HG03442 (cell line): ENCODE data around the gene STK4.

Experiments used
- ATAC-seq: cut with Tn5 transposase; IDR thresholded peaks from one replicate; pipeline ENCODE4 v1.9.1; 2021; ENCODE audit warnings: mild to moderate bottlenecking, moderate library complexity; ENCODE audit not compliant: unreplicated experiment

The STK4 gene

DNA sequence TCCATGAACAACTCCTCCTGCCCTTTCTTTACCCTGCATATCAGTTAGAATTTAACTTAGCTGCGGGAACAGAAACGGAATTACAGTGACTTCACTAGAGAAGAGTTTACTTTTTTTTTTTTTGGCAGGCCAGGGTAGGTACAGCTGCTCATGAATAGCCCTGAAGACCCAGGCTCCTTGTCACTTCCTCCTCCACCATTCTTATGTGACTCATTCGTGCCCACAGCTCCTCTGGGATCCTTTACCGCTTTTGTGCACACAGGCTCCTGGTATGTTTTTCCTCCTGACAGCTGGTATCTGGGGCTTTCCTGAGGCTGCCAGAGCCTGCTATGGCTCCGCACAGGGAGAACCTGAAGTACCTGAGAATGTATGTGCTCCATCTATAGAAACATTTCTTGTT lies 138.5 kb downstream of the STK4 start:
- ATAC-seq = no peak

DNA sequence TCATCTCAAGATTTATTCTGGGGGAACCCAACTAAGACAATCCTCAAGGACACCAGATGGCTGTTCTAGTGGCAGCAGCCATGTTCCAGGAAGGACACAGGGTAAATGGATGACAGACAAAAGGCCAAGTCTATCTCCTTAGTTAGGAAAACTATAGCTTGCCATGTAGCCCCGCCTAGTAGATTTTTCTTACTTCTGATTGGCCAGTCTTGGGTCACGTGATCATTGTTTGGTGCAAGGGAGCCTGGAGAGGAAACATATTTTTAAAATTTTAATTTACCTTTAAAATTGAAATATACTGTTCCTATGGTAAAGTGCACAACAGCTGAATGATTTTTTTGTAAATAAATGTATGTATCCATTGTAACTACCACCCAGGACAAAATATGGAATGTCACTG lies 139.0 kb downstream of the STK4 start:
- ATAC-seq = no peak

DNA sequence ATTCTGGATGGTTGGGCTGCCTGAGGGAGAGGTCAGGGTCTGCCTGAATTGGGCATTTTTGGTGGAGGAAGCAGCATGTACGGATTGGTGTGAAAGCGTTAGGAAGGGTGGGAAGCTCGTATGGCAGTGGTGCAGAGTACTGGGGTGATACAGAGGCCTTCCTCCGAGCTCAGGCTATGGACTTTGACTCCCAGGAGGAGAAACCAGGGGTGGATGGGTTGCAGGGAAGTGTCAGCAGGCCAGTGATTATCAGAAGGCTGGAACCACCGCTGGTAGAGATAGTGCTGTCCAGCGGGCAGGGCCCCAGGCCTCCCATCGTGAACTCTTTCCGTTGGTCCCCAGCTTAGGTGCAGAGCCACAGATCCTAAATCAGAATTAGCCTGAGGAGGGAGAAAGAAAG lies 143.3 kb downstream of the STK4 start:
- no peak for ATAC-seq

DNA sequence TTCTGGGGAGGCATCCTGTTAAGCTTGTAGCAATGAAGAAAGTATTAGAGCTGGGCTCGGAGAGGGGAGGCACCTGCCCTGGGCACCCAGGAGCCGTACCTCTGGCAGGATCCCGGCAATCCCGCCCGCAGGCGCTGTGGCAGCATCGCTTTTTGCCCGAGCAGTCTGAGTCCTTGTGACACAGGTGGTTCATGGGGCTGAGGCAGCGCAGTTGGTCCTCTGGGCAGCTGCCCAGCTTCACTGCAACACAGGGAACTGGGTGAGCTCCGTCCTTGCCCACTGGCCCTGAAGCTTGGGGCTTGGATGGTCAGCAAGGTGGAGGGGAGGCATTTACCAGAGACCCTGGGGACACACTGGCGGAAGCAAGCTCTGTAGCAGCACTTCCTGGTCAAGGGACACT lies 144.0 kb downstream of the STK4 start:
- ATAC-seq = no peak

DNA sequence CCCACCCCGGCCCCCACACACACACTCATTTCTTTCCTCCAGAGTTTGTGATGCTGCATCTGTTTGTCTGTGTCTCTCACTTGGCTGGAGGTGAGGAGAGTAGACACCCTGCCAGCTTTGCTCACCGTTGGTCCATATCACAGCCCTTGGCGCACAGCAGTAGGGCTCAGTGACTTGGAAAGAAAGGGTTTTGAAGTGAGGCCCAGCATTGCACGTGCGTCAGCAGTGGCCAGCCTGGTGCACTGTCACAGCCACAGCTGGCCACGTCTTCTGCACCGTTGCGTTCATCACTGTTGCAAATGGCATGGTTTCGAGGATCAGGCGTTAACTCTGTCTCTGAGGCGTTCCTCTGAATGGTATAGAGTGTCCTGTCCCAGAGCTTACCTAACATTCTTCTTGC lies 145.0 kb downstream of the STK4 start:
- ATAC-seq = no peak

DNA sequence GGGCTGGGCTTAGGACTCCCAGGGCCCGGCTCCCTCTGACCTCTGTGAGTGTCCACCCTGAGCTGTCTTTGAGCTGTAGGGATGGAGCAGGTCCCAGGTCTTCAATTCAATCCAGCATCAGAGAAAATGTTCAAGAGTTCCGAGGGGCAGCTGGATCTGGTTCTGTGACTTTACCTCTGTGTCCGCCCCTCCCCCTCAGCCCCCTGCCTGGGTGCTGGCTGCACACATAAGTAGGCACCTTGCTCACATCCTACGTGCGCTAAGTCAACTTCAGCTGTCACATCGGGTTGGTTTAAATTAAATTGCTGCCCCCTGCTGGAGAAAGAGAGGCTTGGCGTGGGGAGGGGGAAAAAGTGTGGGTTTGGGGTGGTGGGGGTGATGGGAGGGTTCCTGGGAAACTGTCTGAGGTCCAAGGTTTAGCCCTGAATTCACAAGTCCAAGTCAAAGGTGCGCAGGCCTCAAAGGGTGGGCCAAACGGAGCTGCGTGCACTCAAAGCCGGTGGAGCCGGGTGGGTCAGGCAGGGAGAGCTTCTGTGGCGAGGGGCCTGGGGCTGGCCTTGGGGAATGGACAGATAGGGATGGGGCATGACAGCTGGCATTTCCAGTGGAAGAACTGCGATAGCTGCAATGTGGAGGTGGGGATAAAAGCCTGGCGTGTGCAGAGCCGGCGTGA lies 145.6 kb downstream of the STK4 start:
- no peak for ATAC-seq

DNA sequence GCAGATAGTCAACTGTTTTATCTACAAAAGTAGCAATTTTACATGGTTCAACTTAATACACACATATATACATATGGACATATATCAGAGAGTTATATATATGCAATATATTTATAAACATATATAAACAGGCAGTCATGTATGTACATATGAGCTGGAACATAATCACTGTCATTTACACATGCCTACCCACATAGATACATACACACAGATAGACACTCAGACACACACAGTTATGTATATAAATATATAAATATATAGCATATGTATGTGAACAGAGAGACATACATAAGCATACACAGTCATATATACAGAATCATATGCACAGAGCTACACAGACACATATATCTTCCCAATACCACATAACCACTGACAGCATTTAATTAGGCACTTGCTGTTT lies 146.4 kb downstream of the STK4 start:
- no peak for ATAC-seq

DNA sequence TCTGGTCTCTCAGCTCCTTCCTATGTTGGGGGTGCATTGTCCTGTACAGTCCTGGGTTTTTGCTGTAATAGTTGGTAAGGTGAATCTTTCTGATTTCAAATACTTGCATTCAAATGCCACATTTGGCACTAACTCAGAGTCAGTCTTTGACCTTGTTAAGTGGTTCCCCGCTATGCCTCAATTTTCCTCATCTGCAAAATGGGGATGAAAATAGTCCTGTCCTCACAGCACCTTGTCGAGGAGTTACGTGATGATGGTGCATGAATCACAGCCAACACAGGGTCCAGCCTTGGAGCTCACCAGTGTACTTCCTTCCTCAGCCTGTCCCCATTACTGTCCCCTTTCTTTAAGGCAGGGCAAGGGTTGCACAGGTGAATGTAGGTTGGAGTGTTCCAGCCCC lies 147.6 kb downstream of the STK4 start:
- ATAC-seq = no peak

DNA sequence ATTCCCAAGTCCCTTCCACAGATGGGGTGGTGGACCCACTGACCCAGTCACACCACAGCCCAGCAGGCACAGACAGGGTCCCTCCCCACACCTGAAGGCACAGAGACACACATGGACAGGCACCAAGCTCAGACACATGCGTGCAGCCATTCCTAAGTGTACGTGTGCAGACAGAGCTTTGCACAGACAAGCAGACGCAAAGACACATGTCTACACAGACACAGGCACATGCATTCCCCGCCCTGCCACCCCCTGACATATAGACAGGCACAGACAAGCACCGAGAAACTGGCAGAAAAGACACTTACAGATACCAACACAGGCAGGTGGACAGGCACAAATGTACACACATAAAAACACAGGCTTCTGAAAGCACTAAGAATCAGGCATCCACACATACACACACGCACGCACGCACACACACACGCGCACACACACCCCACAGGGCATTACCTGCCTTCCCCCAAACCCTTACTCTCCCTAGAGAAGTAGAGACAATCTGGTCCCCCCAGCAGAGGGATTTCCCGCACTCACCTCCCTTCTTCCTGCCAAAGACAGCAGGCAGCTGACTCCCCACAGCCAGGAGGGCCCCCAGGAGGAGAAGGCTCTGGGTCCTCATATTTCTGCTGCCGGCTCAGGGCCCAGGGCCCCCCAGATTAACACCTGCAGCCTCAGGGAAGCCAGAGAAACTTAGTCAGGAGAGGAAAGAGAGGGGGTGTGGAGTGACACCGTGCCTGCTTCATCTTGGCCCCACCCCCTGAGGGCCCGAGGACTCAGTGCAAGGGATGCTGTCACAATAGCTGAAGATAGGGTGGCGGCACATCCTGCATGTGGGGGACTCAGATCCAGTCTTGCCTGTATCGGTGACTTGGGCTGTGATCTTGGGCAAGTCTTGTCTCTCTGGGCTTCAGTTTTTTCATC lies 148.4 kb downstream of the STK4 start, which contains the start of gene WFDC5:
WFDC5 (minus strand) TSS at position 710 of the 921 bp plus-strand sequence; CDS start at position 619, 91 bp downstream.
- no peak for ATAC-seq

DNA sequence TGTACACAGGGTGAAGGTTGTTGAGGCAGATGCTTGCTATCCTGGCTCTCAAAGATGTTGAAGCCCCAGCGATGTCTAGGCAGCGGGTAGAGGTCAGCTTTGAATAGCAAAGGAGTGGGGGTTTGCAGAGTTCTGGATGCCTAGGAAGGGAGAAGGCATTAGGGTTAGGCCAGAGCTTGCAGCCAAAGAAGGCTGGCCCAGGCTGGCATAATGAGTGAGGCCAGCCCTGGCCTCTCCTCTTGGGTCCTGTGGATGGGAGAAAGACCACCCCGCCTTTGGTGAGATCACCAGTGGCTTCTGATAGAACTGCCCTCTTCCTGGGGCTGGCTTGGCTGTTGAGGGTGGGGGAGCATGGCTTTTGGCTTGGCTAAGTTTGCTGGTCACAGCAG lies 149.1 kb downstream of the STK4 start:
- no peak for ATAC-seq

DNA sequence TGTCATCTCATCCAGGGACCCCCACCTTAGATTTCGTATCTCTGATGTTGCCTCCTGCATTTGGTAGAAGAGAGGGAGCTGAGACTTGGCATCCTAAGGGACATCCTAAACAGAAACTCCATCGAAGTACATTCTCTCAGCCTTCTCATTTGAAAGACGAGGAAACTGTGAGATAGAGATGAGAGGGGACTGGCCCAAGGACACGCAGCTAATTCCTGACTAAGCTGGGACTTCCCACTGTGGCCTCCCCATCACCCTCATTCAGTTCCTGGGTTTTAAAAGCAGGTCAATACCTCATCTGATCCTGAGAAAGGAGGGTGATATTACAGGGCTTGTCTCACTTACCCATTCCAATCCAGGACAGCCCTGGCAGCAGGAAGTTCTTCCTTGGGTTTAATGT lies 149.5 kb downstream of the STK4 start:
- ATAC-seq = no peak

DNA sequence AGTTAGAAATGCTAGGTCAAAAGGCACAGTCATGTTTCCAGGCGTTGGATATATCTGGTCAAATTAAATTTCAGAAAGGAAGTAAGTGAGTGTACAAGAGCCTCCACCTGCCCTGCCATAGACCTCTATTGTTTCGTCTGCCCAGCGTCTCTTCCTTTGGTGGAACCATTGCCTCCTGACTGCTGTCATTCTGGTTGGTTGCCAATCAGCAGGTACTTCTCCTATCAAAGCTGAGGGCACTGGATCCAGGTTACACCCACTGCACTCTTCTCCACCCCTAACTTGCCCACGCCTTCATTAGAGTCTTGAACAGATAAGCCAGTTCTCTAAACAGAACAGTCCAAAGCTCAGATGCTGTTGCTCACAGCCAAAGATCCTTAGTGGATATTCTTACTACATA lies 151.3 kb downstream of the STK4 start:
- no peak for ATAC-seq

DNA sequence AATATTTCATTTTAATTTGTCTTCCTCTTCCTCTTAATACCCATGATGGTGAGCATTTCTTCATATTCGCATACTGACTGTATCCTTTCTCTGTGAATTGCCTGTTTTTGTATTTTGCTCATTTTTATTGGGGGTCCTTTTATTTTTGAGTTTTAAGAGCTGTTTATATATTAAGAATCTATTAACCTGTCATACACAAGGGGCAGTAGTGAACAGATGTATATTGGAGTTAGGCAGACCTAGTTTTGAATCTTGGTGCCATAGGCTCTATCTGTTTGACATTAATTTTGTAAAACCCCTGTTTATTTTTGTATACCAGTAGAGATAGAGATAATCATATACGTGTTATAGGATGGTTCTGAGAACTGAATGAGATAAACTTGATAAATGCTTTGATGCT lies 151.7 kb downstream of the STK4 start:
- no peak for ATAC-seq

DNA sequence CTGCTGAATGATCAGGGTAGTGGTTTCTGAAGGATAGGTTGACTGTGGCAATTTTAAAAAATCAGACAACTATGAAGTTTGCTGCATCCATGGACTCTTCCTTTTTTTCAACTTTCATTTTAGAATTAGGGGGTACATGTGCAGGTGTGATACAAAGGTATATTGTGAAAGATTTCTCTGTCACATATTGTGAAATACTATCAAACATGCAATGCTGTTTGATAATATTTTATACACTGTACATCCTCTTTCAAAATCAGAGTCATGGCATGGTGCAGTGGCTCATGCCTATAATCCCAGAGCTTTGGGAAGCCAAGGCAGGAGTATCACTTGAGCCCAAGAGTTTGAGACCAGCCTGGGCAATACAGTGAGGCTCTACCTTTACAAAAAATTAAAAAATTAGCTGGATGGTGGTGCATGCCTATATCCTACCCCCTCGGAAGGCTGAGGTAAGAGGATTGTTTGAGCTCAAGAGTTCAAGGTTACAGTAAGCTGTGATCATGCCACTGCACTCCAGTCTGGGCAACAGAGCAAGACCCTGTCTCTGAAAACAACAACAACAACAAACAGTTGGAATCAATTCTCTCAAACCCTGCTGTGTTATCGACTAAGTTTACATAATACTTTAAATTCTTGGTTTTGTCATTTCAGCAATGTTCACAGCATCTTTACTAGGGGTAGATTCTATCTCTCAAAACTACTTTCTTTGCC lies 153.4 kb downstream of the STK4 start:
- ATAC-seq = no peak

DNA sequence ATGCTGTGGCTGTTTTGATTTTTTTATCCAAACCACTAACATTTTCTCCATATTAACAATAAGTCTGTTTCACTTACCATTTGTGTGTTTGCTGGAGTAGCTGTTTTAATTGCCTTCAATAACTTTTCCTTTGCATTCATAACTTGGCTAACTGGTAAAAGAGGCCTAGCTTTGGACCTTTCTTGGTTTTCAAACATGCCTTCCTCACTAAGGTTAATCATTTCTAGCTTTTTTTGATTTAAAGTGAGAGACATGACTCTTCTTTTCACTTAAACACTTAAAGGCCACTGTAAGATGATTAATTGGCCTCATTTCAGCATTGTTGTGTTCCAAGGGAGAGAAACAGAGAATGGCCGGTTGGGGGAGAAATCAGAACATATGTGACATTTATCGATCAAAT lies 155.1 kb downstream of the STK4 start:
- no peak for ATAC-seq

DNA sequence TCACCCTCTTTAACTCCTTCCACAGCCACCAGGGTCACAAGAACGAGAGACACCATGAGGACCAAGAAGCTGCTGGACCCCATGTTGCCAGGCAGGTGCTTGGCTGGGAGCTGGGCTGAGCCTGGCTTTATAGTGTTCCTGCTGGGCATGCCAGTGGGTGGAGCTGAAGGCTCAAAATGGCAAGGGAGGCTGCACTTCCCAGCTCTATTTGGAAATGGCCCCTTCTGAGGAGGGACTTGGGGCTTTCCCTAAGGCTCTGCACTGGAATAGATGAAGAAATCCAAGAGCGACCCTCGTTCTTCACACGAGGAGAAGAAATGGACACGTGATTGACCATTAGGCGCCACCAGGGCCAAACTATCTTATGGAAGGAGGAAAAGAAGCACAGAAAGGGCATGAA lies 158.1 kb downstream of the STK4 start, which contains the start of gene WFDC12:
WFDC12 (minus strand) TSS at position 101 of the 400 bp plus-strand sequence; CDS start at position 83, 18 bp downstream.
- no peak for ATAC-seq

DNA sequence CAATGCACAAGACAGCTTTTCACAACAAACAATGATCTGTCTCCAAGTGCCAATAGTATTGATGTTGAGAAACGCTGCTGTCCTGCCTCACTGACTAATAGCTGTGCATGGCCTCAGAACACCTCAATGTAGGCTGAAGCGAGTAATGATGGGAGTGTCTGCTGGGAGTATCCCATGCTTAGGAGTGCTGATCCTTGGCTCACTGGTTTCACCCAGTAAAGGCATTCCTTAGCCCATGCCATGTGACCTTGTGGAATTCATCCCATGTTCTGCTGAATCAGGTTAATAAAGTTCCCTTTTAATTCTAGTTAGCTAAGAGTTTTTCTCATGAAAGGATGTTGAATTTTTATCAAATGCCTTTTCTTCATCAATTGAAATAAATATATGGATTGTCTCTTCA lies 161.8 kb downstream of the STK4 start:
- ATAC-seq = no peak
